Neural cell (in vitro differentiated cells): ENCODE data around the gene KIF6. TPM values are rescaled to one million over a fixed set of nuclear protein-coding genes. Genes with fewer than 3 reads are reported as not detected.

ENCODE experiments used
- H2AFZ ChIP-seq: fragments of 200-600, 300-800 bp; sonication (generic), shearing (Covaris generic); 2 replicates; pipeline ENCODE4 v1.6.0; 2014; ENCODE audit warnings: low read depth, mild to moderate bottlenecking, antibody characterized with exemption, low read length, moderate library complexity
- H3F3A ChIP-seq: fragments of 200-600 bp; shearing (Covaris generic); 2 replicates; pipeline ENCODE4 v1.6.1; 2016; ENCODE audit warnings: mild to moderate bottlenecking, moderate library complexity, mixed read lengths, antibody characterized with exemption, low read length; ENCODE audit not compliant: insufficient read depth, poor library complexity, severe bottlenecking
- H3K27ac ChIP-seq: fragments of 200-600, 300-800 bp; sonication (generic), shearing (Covaris generic); 2 replicates; pipeline ENCODE4 v1.5.1; 2014; ENCODE audit warnings: mild to moderate bottlenecking, low read length, moderate library complexity
- H3K27me3 ChIP-seq: fragments of 300-800, 200-600 bp; sonication (generic), shearing (Covaris generic); 2 replicates; pipeline ENCODE4 v1.6.0; 2014; ENCODE audit warnings: mild to moderate bottlenecking, low read depth, low read length, moderate library complexity; ENCODE audit not compliant: insufficient read depth
- H3K36me3 ChIP-seq: fragments of 300-800, 200-600 bp; sonication (generic), shearing (Covaris generic); 2 replicates; pipeline ENCODE4 v1.5.1; 2014; ENCODE audit warnings: mild to moderate bottlenecking, antibody characterized with exemption, low read length, moderate library complexity; ENCODE audit not compliant: insufficient read depth
- H3K4me2 ChIP-seq: fragments of 300-800, 200-600 bp; sonication (generic), shearing (Covaris generic); 2 replicates; pipeline ENCODE4 v1.6.0; 2014; ENCODE audit warnings: mild to moderate bottlenecking, low read length
- H3K4me3 ChIP-seq: fragments of 300-800, 200-600 bp; sonication (generic), shearing (Covaris generic); 2 replicates; pipeline ENCODE4 v1.5.1; 2014; ENCODE audit warnings: mild to moderate bottlenecking, low read length, moderate library complexity
- H3K79me2 ChIP-seq: fragments of 200-600 bp; shearing (Covaris generic); replicated peaks from 2 replicates; pipeline ENCODE4 v1.6.0; 2014; ENCODE audit warnings: mild to moderate bottlenecking, low read length, moderate library complexity; ENCODE audit not compliant: insufficient read depth
- H3K9ac ChIP-seq: fragments of 300-800, 200-600 bp; sonication (generic), shearing (Covaris generic); 2 replicates; pipeline ENCODE4 v1.6.1; 2016; ENCODE audit warnings: mild to moderate bottlenecking, low read length, mixed read lengths
- H3K9me2 ChIP-seq: fragments of 200-600 bp; shearing (Covaris generic); 2 replicates; pipeline ENCODE4 v1.6.1; 2016; ENCODE audit warnings: mild to moderate bottlenecking, low read length, mixed read lengths; ENCODE audit not compliant: insufficient read depth
- H3K9me3 ChIP-seq: fragments of 200-600, 300-800 bp; sonication (generic), shearing (Covaris generic); 2 replicates; pipeline ENCODE4 v1.6.1; 2016; ENCODE audit warnings: mild to moderate bottlenecking, mixed run types, low read length, moderate library complexity, mixed read lengths
- H4K20me1 ChIP-seq: fragments of 200-600 bp; shearing (Covaris generic); 2 replicates; pipeline ENCODE4 v1.6.1; 2016; ENCODE audit warnings: mild to moderate bottlenecking, mixed run types; ENCODE audit not compliant: insufficient read depth
- CTCF ChIP-seq: fragments of 450-650 bp; IDR thresholded peaks from 2 replicates; pipeline ENCODE4 v1.5.1; 2014; ENCODE audit warnings: antibody characterized with exemption, mild to moderate bottlenecking, moderate library complexity; ENCODE audit not compliant: poor library complexity, severe bottlenecking
- EP300 ChIP-seq: fragments of 450-650 bp; conservative IDR thresholded peaks from 2 replicates; pipeline ENCODE4 v1.6.1; 2014; ENCODE audit warnings: antibody characterized with exemption, mild to moderate bottlenecking, moderate library complexity; ENCODE audit not compliant: poor library complexity, severe bottlenecking
- EZH2 ChIP-seq: fragments of 200-600, 300-800 bp; shearing (Covaris generic), sonication (generic); IDR thresholded peaks from 2 replicates; pipeline ENCODE4 v1.6.1; 2014; ENCODE audit warnings: antibody characterized with exemption, low read length, borderline replicate concordance, mild to moderate bottlenecking; ENCODE audit not compliant: insufficient read depth, poor library complexity, severe bottlenecking
- MXI1 ChIP-seq: fragments of 450-650 bp; conservative IDR thresholded peaks from 2 replicates; pipeline ENCODE4 v1.6.1; 2014; ENCODE audit warnings: antibody characterized with exemption, mild to moderate bottlenecking; ENCODE audit not compliant: poor library complexity, severe bottlenecking
- POLR2AphosphoS5 ChIP-seq: IDR thresholded peaks from 2 replicates; pipeline ENCODE4 v1.6.1; 2012
- RAD21 ChIP-seq: fragments of 450-650 bp; conservative IDR thresholded peaks from 2 replicates; pipeline ENCODE4 v1.6.1; 2014; ENCODE audit warnings: antibody characterized with exemption, mild to moderate bottlenecking, moderate library complexity
- REST ChIP-seq: IDR thresholded peaks from 2 replicates; pipeline ENCODE4 v1.6.1; 2012; ENCODE audit warnings: borderline replicate concordance
- SMC3 ChIP-seq: fragments of 450-650 bp; conservative IDR thresholded peaks from 2 replicates; pipeline ENCODE4 v1.6.1; 2014; ENCODE audit warnings: antibody characterized with exemption, mild to moderate bottlenecking, moderate library complexity; ENCODE audit not compliant: poor library complexity
- TAF1 ChIP-seq: IDR thresholded peaks from 2 replicates; pipeline ENCODE4 v1.6.1; 2012; ENCODE audit warnings: low read depth
- polyA plus RNA-seq: library from polyadenylated mRNA; depleted of rRNA; stranded (reverse); fragments of >200 nt; gene quantifications from 2 replicates; pipeline ENCODE4 v1.2.3, GENCODE V29; 2014

The KIF6 gene
- polyA plus RNA-seq, 1 donor from 2014 or later, result 2.1 TPM

- H3K27ac ChIP-seq, result no peak overlapping the region
- no peaks in the 10 kb centered on the region for H3K27me3 ChIP-seq
- no peaks in the 10 kb centered on the region for H3K79me2 ChIP-seq
- no peaks in the 10 kb centered on the region for H3K9me3 ChIP-seq
- H3K9me2 ChIP-seq, result no peaks in the 10 kb centered on the region
- no peaks in the 10 kb centered on the region for H3K36me3 ChIP-seq
- no peak overlapping the region for H3K4me2 ChIP-seq
- no peaks in the 10 kb centered on the region for H4K20me1 ChIP-seq
- H3K4me3 ChIP-seq, result no peak overlapping the region
- H2AFZ ChIP-seq, result no peak overlapping the region
- no peak for TF ChIP-seq EZH2
- no peak for TF ChIP-seq EP300
- TF ChIP-seq POLR2AphosphoS5, result no peak
- TF ChIP-seq RAD21, result no peak
- TF ChIP-seq TAF1, result no peak
- TF ChIP-seq MXI1, result no peak
- TF ChIP-seq REST, result no peak
- TF ChIP-seq SMC3, result no peak
- no peak for TF ChIP-seq CTCF
- H3K9ac ChIP-seq, result no peak overlapping the region
- no peaks in the 10 kb centered on the region for H3F3A ChIP-seq
Measured at GRCh38 chr6:39517756-39518155, 207.5 kb downstream of the KIF6 start.

GRCh38 chr6:39516471-39516870 is 208.7 kb downstream of the KIF6 start:
- H3K27me3 ChIP-seq, result no peaks in the 10 kb centered on the region
- H3K36me3 ChIP-seq, result no peaks in the 10 kb centered on the region
- H3K9me2 ChIP-seq, result no peaks in the 10 kb centered on the region
- H3K4me3 ChIP-seq, result no peak overlapping the region
- TF ChIP-seq MXI1, result no peak
- TF ChIP-seq EP300, result no peak
- no peak for TF ChIP-seq EZH2
- no peak for TF ChIP-seq POLR2AphosphoS5
- TF ChIP-seq REST, result no peak
- TF ChIP-seq TAF1, result no peak
- TF ChIP-seq CTCF, result no peak
- no peak for TF ChIP-seq SMC3
- TF ChIP-seq RAD21, result no peak
- H3K27ac ChIP-seq, result no peak overlapping the region
- H4K20me1 ChIP-seq, result no peaks in the 10 kb centered on the region
- H3K79me2 ChIP-seq, result no peaks in the 10 kb centered on the region
- H3F3A ChIP-seq, result no peaks in the 10 kb centered on the region
- no peak overlapping the region for H3K4me2 ChIP-seq
- H3K9ac ChIP-seq, result no peak overlapping the region
- no peaks in the 10 kb centered on the region for H3K9me3 ChIP-seq
- H2AFZ ChIP-seq, result no peak overlapping the region
